Stimulated activated CD8-positive, alpha-beta memory T cell treated with anti-CD3 and anti-CD28 coated beads, Interleukin-12 subunit alpha, Interleukin-12 subunit beta, amount 100 ng/mL, for 24 hours (primary cell): ENCODE results near the gene CDK5R1.
"Not testable (repeated sequence)": the region's sequence is repeated elsewhere in the genome, so short reads cannot be mapped to it uniquely, and the experiment has no call there.

Experiments
- DNase-seq: peaks from one replicate; pipeline ENCODE4 v3.0.0-alpha.2; 2020; ENCODE audit errors: extremely low read depth

The CDK5R1 gene

GRCh38 chr17:32516450-32516849, 29.7 kb downstream of the CDK5R1 start:
- DNase-seq = no peak

DNA sequence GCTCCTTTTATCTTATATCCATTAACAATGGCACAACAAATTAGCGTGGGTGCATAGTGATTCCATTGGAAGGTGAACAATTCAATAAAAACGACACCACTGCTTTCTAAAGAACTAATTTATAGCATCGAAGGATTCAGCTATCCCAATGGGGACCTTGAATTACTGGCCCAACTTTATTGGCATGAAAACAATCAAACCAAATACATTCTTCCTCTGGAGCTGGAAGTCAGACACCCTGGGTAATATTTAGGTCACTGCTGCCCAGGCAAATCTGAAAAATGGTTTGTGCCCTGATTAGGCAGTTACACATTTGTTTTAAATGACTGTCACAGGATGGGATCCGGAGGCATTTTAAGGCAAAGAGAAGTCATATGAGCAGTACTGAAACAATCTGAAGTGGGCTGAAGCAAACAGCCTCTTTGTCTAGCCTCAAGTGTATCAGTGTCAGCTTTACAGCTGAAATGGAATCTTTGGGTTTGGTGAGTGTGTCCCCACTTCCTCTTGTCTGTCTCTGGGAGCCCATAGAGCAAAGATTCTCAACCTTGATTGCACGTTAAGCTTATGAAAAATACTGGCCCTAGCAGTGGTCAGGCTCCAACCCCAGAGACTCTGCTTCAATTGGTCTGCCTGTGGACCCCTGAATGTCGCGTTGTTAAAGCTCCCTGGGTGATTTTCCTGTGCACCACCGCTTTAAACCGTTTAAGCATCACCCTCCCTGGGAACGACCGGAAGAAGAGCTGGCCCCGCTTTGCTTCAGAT, 30.3 kb downstream of the CDK5R1 start:
- no peak for DNase-seq

DNA sequence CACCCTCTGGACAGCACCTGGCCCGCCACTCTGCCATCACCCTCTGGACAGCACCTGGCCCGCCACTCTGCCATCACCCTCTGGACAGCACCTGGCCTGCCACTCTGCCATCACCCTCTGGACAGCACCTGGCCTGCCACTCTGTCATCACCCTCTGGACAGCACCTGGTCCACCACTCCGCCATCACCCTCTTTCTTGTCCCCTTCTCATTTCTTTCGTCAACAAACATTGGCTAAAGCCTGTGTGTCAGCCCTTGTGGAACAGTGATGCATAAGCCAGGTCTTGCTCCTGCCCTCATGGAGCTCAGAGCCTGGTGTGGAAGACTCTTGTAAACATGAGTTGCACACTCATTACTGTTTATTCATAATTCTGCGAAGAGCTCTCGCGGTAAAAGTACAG, 31.2 kb downstream of the CDK5R1 start:
- no peak for DNase-seq

GRCh38 chr17:32518646-32519227, 31.9 kb downstream of the CDK5R1 start:
- no peak for DNase-seq

GRCh38 chr17:32519228-32520103, 32.7 kb downstream of the CDK5R1 start:
- DNase-seq = no peak

GRCh38 chr17:32520104-32520701, 33.4 kb downstream of the CDK5R1 start:
- no peak for DNase-seq

- DNase-seq = no peak
Observed at GRCh38 chr17:32520737-32521404, 34.1 kb downstream of the CDK5R1 start.

- DNase-seq = no peak
Observed at GRCh38 chr17:32523017-32523680, 36.4 kb downstream of the CDK5R1 start.

- DNase-seq = no peak
Observed at GRCh38 chr17:32523827-32524552, 37.2 kb downstream of the CDK5R1 start.

DNA sequence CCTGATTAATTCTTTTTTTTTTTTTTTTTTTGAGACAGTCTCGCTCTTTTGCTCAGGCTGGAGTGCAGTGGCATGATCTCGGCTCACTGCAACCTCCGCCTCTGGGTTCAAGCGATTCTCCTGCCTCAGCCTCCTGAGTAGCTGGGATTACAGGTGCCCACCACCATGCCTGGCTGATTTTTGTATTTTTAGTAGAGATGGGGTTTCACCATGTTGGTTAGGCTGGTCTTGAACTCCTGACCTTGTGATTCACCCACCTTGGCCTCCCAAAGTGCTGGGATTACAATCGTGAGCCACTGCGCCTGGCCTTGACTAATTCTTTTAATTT, 37.7 kb downstream of the CDK5R1 start:
- DNase-seq = not testable (repeated sequence)

GRCh38 chr17:32525122-32525521, 38.3 kb downstream of the CDK5R1 start:
- no peak for DNase-seq

GRCh38 chr17:32527146-32527545, 40.4 kb downstream of the CDK5R1 start:
- no peak for DNase-seq

- DNase-seq = no peak
Observed at GRCh38 chr17:32528825-32529224, 42.0 kb downstream of the CDK5R1 start.

- no peak for DNase-seq
Observed at GRCh38 chr17:32529604-32530003, 42.8 kb downstream of the CDK5R1 start.

DNA sequence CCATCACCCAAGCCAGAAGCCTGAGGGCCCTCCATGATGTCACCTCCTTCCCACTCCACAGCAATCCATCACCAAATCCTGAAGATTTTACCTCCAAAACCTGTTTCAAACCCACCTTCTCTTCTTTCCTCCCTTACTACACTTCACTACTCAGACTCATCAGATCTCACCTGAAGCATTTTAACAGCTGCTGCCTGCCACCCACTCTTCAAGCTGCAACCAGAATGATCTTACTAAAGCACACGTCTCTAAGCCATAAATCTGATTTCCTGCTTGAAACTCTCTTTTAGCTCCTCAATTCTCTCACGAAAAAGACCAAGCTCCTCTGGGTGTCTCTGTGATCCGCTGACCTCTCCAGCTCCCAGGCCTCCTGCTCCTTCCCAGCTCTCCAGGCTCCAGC, 46.5 kb downstream of the CDK5R1 start:
- no peak for DNase-seq

DNA sequence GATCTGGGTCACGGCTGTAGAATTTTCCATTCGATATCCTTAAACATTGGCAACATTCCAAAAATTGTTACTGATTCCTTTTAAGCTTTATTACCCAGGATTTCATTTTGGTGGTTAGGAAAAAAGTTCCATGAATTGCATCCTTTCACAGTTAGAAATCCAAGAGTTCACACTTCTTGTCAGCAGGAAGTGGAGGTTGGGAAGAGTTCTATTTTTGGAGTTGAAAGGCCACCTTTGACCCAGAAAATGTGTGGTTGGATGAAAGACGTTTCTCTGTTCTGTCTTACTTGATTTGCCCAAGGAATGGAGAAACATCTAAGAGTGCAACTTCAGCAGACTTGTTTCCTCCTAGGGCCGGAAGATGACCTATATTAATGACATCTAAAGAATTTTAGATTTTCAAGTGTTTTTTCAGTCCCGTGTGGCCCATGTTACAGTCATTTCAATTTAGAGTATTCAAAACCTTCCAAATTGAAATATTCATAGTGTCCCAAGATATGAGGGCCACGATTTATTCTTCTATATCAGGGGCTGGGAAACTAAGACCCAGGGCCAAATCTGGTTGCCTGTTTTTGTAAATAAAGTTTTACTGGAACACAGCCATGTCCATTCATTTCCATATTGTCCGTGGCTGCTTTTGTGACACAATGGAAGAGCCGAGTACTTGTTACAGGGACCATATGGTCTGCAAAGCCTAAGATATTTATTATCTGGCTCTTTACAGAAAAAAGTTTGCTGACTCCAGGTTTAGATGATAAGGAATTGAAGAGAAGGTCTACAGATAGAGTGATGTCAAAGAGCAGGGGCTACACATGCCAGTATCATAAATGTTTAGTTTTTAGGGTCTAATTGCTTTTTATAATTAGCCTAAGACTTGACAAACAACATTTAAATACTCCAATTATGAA, 50.2 kb downstream of the CDK5R1 start:
- DNase-seq = no peak
